IPS-11a (cell line): ENCODE data around the gene FTO.
"Not testable (repeated sequence)": the region's sequence is repeated elsewhere in the genome, so short reads cannot be mapped to it uniquely, and the experiment has no call there.

Experiments used
- H3K4me3 ChIP-seq: one replicate; pipeline ENCODE4 v1.5.1; 2013; ENCODE audit warnings: low read depth, low read length, control low read depth

The FTO gene

DNA sequence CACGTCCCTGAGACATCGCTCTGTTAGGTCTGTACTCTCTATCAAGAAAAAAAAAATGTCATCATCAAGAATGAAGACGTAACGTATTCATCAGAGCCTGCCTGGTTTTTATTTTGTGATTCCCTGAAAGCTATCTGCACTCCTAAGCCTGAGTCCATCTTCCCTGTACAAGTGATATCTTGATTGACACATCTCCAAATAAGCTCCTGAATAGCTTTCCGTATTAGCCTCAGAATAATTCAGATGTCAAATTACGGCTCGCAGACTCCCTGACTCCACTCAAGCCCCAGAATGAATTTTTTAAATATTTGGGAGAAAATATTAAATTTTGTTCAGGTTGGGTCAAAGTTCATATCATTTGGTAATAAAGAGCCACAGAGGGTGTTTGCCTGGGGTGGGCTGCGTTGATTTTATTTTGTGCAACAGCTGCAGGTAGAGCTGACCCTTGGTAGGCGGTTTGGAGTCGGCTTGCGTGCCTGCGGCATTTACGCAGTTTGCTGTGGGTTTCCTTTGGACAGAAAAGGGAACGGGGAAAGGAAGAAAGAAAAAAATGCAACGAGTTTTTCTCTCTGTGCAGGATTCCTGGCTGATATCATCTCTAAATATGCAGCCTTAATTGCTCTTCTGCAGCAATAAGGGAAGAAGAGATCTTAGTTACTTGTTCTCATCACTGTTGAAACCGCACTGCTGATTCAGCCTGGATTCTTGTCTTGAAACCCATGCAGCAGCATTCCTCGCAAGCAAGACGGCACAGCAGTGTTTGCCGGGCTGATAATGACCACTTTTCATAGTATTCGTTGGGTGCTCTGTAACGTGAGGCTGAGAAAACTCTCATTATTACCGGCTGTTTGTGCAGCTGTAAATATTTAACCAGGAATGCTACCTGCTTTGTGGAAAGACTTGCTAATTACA, 467.9 kb downstream of the FTO start:
- H3K4me3 ChIP-seq, result no peak overlapping the region

DNA sequence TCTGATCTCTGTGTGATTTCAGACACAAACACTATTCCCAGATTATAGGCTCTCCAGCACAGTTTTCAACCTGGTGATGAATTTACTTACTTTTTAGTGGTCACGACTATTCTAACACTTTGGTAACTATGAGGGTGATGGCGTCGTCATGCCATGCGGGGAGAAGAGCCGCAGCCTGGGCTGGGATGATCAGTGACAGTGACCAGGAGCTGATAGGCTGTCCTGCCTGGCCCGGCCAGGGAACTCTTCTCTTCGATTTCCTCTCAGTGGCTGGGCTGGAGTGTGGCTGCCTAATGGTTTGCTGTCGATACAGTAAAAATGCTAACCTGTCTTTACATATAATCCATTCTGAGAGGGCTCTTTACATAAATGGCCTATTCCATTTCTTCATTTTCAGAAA, 469.5 kb downstream of the FTO start:
- H3K4me3 ChIP-seq, result no peak overlapping the region

DNA sequence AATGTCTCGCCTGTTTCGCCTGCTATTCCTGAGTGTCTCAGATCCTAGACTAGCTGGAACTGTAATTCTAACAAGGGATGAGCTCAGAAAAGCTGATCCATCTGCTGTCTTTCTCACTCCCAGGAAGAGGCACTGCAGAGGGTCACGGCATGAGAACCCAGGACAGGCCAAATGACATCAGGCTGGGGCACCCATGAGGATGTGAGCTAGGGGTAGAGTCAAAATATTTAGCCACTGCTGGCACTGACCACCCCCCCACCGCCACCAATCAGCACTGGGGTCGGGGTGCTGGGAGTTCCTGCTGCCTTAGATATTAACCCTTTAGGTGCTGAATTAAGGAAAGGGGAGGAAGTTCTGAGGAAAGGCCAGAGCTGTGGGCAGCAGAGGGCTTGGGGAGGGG, 470.2 kb downstream of the FTO start:
- H3K4me3 ChIP-seq, result no peak overlapping the region

DNA sequence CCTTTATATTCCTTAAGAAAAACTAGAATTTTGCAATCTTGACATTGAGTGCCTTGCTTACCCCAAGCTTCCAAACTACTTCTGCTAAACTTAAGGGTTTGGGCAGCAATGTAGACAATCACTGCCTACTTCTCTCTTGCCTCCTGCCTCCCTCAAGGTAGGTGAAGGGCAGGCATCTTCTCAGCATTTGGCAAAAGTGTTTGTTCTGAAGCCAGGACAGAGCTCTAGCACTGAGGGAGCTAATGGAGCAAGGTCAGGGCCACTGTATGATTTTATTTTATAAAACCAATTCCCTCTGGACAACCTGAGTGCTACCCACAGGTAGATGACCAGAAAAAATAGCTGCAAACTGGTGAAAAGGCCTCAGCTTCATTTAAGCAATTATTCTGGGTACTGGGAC, 470.8 kb downstream of the FTO start:
- no peak overlapping the region for H3K4me3 ChIP-seq

DNA sequence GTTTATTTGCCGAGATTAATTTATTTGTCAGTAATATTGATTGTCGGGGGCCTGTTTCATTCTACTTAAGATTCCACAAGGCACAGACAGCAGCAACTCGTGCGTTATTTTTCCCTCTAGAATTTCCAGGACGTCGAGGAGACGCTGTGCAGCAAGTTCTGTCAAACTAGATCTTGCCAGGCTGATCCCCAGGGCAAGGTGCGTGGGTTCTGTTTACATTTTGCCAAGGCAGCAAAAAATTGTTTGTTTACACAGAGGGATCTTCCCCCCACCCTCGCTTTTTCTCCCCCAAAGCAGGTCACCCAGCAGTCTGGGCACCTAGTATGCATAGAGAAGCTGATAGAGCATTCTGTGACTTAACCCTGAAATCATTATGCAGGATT, 471.2 kb downstream of the FTO start:
- H3K4me3 ChIP-seq, result no peak overlapping the region

DNA sequence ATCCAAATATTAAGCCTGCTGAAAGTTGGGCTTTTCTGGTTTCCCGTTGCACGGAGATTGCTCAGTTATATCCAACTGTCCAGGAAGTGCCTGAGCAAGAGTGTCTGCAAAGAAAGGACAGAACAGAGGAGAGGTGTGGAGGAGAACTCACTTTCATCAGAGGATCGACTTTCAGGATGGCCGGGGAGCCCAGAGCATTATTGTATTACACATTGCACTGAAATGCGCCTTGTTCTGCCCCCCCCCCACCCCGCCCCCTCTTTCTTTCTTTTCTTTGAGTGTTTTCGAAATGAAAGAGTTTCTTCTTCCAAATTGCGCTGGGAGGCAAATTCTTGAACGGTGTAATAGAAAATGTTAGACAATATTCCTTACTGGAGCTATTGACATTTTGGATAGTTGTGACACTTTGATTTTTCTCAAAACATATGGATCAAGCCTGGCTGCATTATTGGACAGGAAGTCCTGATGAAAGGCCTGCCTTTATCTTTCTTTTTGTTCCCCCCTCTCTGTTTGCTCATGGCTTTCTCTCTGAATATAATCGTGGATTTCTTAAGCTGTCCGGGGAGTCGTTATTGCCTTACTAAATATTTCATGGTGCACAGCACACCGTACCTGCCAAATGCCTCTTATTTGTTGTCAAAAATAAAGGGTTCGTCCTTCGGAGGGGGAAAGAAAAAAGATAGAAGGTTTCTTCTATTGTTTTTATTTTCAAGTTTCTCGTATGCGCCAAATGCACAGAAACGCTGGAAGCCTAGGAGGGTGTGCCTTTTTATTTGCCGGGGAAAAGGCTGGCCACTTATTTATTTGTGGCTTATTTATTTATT, 471.8 kb downstream of the FTO start:
- no peak overlapping the region for H3K4me3 ChIP-seq

DNA sequence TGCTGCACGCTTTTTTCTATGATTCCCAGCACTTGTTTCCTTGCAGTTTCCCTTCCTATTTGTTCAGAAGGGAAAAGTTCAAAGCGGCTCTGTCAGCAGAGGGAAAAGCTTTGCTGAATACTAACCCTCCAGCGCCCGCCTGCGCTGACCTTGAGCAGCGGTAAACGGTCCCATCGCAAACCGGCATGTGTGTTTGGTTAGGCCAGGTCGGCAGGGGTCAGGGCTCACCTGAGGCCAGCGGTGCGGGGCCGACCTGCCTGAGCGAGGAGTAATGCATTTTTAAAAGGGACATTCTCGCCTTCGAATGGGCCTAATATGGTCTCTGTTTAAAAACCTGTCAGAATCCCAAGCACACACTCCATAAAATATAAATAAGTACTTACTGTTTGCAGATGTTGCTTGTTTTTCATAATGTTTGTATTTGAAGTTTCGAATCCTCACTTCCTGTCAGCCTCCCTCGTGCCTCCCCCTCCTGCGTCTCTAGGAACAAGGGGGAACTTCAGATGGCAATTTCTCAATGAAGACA, 472.5 kb downstream of the FTO start:
- no peak overlapping the region for H3K4me3 ChIP-seq

DNA sequence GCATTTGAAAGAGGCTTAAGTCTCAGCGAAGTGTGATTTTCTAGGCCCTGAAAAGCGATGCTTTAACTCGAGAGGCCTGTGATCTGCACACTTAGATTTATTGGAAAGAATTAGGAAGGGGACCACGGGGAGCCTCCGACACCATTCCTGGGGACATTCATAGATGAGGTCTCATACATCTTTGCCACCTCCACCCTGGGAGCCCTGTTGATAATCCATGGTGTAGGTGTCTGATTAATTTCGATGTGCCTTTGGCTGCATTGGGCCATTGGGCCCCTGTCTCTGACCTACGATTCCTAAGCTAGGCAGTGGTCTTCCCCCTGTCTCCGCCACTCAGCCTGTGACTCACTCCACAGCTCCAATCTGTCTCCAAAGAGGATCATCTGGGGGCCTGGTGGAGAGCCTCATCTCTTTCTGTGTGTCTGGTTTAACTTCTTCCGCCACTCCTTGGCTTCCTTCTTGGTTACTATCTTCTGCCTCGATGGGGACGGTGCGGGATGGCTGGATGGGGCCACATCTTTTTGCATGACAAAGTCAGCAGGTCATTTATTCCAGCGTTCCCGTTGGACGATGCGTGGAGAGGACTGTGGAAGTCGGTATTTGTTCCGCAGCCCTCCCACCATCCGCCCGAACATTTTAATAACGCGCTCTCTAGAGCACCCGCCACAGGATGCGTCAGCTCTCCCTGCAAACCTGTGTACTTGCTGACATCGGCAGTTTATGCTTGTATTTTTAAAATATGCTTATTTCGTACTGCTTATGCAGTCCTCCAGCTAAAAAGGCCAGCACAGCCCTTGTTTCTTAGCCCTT, 473.3 kb downstream of the FTO start:
- H3K4me3 ChIP-seq, result no peak overlapping the region

DNA sequence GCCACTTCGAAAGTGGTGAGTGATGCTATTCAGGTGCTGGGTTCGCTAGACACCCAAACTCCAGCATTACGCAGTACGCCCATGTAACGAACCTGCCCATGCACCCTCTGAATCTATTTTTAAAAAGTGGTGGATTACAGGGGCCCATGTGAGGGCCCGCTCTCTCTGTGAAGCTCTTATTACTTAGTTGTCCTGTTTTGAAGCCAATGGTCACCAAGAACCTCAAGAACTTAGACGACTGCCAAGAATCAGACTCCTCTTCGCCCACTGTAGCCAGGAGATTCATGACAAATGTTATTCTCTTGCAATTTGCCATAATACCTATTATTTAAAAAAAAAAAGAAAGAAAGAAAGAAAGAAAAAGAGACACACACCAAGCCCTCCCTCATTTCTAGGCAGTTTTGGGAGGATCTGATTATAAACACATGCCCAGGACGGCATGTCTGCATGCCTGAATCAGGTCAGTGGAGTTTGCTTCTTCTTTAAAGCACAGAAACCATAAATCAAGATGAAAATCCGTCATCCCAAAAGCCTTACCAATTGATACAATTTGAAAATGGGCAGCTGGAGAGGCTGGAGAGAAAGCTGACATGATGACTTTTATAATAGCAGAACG, 474.0 kb downstream of the FTO start:
- H3K4me3 ChIP-seq, result no peak overlapping the region

DNA sequence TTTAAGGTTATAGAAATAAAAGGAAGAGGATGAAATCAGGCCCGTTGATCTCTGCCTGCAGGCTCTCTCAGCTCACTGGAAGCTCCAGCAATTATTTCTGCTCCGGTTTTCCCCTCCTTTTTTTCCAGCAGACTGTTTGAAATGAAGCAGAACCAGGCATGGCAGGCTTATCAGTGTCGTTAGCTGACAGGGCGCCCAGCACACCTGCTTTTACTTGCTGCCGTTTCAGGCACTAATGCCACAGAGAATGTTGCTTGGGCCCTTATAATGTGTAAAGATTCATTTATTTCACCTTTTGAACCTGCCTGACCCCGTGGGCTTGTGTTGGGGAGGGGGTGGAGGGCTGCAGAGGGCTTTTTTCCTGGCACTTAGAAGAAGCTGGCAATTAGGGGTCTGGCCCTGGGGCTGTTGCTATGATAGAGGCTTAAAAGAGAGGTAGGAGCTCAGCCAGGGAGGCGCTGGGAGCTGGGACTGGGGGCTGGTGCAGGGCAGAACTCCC, 474.6 kb downstream of the FTO start:
- H3K4me3 ChIP-seq, result no peak overlapping the region

DNA sequence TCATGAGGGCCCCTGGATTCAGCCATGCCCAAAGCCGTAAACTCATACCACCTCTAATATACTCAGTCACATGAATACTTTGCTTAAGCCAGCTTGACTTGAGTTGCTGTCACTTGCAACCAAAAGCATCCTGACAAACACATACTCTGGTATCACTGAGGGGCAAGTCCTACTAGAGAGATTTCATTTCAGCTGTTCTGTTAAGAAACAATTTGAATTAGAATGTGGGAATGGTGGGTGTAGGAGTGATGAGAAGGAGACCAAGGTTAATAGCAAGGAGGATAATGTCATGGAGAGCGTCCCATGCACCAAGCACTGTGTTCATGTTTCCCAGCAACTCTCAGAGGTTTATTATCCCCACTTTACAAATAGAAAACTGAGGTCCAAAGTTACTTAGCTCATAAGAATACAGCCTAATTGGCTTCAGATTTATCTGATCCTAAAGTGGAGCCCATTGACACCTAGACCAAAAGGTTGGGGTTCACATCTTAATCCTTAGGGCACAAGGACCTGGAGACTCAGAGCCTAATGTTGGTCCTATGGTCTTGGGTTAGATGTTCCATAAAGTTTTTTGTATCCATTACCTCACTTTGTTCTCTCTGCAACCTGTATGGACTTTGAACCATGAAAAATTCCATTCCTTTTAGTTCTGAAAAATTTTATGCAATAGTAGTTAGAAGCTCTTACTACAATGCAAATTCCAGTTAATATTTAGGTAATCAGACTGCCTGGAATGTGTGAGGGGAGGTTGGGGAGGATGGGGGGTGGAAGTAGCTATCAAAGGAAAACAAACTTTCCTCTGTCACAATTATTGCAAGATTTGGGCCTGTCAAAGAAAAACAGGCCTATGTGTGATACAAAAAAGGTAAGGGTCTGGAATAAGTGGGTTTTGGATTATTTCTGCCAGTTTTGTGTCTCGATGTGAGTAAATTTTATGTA, 476.7 kb downstream of the FTO start:
- no peak overlapping the region for H3K4me3 ChIP-seq

DNA sequence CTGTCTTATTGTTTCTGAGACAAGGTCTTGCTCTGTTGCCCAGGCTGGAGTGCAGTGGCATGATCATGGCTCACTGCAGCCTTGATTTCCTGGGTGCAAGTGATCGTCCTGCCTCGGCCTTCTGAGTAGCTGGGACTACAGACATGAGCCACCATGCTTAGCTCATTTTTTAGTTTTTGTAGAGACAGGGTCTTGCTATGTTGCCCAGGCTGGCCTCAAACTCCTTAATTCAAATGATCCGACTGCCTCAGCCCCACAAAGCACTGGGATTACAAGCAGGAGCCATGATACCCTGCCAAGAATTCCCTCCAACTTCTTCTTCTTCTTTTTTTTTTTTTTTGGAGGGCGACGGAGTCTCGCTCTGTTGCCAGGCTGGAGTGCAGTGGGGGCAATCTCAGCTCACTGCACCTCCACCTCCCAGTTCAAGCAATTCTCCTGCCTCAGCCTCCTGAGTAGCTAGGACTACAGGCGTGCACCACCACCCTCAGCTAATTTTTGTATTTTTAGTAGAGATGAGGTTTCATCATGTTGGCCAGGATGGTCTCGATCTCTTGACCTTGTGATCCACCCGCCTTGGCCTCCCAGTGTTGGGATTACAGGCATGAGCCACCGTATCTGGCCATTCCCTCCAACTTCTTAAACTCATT, 477.9 kb downstream of the FTO start:
- H3K4me3 ChIP-seq, result not testable (repeated sequence)

DNA sequence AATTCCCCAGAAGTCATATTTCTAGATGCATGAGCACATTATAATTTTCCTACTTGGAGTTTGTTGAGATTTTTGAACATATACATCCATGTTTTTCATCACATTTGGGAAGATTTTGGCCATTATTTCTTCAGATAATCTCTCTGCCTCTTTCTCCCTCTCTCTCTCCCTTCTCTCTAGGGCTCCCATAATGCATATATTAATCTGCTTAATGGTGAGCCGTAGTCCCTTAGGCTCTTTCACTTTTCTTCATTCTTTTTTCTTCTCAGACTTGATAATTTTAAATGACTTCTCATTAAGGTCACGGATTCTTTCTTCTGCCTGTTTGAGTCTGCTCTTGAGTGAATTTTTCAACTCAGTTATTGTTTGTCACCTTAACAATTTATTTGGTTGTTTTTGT, 481.1 kb downstream of the FTO start:
- no peak overlapping the region for H3K4me3 ChIP-seq

DNA sequence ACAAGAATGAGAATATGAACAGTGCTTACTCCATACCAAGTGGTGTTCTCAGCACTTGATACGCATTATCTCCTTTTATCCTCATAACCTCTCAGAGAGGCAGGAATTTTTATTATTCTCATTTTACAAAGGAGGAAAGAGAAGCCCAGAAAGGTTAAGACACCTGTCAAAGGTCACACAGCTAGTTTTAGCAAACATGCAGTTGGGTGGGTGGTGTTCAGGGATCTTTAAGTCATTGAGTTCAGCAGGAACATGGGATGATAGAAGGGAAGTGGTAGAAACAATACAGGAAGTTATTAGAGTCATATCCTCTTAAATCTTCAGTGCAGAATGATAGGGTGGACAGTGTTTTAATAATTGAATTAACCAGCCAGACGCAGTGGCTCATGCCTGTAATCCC, 487.2 kb downstream of the FTO start:
- H3K4me3 ChIP-seq, result no peak overlapping the region

DNA sequence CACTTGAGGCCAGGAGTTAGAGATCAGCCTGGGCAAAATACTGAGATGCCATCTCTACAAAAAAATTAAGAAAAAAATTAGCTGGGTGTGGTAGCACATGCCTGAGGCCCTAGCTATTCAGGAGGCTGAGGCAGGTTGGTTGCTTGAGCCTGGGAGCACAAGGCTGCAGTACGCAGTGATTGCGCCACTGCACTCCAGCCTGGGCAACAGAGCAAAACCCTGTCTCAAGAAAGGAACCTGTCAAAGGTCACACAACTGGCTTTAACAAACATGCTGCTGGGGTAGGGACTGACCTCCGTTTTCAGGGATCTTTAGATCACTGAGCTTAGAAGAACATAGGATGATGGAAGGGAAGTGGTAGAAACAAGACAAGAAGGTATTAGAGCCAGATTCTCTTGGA, 487.6 kb downstream of the FTO start:
- no peak overlapping the region for H3K4me3 ChIP-seq

DNA sequence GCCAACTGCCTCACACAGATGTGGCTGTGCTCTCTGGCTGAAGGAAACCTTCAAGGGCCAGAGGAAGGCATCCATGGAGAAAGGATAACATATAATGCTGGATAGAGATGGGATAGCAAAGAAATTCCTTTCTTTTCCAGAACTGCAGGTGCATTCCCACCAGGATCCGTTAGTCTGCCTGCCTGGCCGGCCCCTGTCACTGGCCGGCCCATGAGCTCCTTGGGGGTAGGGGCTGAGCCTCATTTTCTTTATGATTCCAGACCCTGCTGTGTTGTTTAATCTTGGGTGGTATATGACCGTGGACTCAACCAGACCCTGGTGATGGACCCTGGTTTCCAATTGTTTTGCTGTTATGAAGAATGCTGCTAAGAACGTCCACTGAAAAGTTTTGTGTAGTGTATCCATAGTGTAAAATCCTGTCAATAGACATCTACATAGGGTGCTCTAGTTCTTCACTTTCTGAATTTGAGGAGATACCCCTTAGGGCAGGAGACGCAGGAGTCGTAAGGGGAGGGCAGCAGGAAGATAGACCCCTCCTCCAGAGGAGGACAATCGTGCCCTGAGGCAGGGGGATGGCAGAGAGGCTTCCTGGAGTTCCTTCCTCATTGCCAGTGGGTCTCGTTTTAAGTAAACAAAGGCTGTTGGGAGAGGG, 489.2 kb downstream of the FTO start:
- H3K4me3 ChIP-seq, result no peak overlapping the region

DNA sequence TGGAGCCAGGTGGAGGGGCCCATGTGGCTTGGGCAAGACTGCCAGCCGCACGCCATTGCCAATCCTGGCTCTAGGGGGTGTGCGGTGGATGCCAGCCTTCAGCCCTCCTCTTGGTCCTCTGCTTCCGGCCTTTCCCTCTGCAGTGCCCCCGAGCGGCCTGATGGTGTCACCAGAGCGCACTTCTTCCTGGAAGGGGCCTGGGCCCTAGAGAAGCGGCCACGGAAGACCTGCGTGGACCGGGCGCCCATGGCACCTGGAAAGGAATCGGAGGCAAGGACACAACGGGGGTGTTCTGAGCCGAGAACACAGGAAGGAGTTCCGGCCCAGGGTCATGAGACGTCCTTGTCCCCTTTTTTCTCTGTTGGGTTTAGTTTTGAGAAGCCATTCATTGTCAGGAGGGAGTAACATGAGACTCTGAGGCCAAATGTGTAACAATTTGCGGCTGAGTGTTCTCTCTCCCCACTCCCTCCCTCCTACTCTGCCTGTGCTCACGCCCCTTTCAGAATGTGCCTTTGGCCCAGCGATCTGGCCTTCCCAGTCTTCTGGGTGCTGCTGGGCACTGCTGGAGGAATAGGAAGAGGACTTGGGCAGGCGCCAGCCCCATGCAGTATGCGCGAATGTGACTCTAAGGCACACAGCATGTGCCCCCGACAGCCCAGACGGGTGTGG, 489.8 kb downstream of the FTO start:
- peak overlapping the region; percentile 20 for H3K4me3 ChIP-seq

DNA sequence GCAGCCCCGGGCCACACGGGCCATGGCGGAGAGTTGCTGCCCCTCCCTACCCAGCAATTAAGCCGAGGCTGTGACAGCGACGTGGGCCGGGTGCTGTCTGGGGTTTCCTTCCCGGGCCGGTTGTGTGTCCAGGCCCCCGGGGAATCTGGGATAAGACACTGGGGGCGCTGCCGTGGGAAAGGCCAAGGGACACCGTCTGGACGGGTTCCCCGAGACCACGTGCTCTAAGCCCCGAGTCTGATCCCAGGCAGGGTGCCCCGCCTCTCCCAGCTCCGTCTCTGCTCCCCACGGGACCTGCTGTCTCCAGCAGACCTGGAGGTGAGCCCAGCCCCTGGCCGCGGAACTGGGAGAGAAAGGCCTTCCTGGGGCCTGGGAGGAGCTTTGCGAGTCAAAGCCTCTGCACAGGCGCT, 490.4 kb downstream of the FTO start:
- H3K4me3 ChIP-seq, result no peak overlapping the region
